Measurements from ENCODE around the gene DRC1. TPM values are rescaled to one million over a fixed set of nuclear protein-coding genes. Genes with fewer than 3 reads are reported as not detected.

Gene DRC1
- total RNA-seq, 2 experiments from 2014 or later = not detected

- TF ChIP-seq CTCF (conservative IDR thresholded peaks at IDR 0.05; ENCODE audit: low read length) (no peak), EZH2phosphoT487 (IDR thresholded peaks at IDR 0.05; ENCODE audit: borderline replicate concordance, low read depth, low read length) (no peak)
- Histone ChIP-seq H2AFZ (ENCODE audit: low read length) (no peak overlapping the region), H4K20me1 (ENCODE audit: insufficient read depth, low read length) (no peaks in the 10 kb centered on the region), H3K4me3 (ENCODE audit: low read depth, low read length, poor library complexity, severe bottlenecking) (no peak overlapping the region), H3K79me2 (ENCODE audit: insufficient read depth, low read depth, low read length) (no peaks in the 10 kb centered on the region), H3K4me2 (ENCODE audit: low read length) (no peak overlapping the region), H3K4me1 (ENCODE audit: insufficient read depth, low read length, poor library complexity, severe bottlenecking) (no peaks in the 10 kb centered on the region), H3K27ac (ENCODE audit: low read depth, low read length, poor library complexity, severe bottlenecking) (no peak overlapping the region), H3K9me3 (ENCODE audit: low read length) (no peaks in the 10 kb centered on the region), H3K9me2 (ENCODE audit: insufficient read depth, low read length) (no peaks in the 10 kb centered on the region), H3K36me3 (ENCODE audit: insufficient read depth, low read length) (no peaks in the 10 kb centered on the region)
- no TSS peak for BruUV-seq (replicated peaks)
- intact Hi-C loops (cut with micrococcal nuclease; ENCODE audit: unreplicated experiment) = no loop called here
- no peak for DNase-seq (ENCODE audit: low spot score)
- ChIA-PET POLR2A (interaction anchor here (0.5 to 0.7 kb wide), 2 partner anchors 25 to 382 kb away, joined by 3 read pairs; no protein-coding TSS in a partner anchor), CTCF (ENCODE audit: unreplicated experiment) (no interaction called here)
Measured at GRCh38 chr2:26448651-26449050, 46.9 kb downstream of the DRC1 start.

DNA sequence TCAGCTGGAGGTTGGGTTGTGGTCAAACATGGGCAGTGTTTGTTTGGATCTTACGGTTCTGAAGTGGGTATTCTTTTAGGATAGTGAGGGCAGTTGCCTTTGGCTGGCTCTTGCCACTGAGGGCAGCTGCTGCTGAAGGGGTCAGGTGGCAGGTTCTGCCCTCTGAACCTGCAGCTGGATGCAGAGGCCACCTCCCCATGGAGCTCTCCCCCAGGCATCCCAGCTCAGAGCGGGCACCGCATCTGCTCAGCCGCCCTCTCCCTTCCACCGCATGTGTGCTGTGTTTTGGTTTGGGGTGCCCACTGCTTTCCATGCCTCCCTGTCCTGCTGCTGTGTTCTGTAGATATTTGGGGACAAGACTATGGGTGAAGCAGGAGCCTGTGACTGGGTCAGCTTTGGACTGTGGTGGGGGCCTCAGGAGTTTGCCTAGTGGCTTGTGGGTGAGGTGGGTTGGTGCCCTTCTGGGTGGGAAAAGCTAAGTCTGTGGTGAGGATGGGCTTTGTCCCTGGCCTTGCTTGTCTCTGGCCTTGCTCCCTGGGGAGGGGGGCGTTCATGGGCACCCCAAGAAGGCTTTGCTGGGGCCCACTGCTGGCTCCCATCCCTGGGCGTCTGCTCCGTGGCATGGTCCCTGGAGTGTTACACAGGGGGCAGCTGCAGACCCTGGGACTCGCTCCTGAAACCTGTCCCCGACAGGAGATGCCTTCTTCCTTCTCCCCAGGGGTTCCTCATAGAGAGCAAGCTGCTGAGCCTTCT is 47.7 kb downstream of the DRC1 start:
- no TSS peak for BruUV-seq (replicated peaks)
- no peaks in the 10 kb centered on the region for H3K9me2 ChIP-seq (ENCODE audit: insufficient read depth, low read length)
- no peaks in the 10 kb centered on the region for H3K79me2 ChIP-seq (ENCODE audit: insufficient read depth, low read depth, low read length)
- no peaks in the 10 kb centered on the region for H3K9me3 ChIP-seq (ENCODE audit: low read length)
- no peak overlapping the region for H3K27ac ChIP-seq (ENCODE audit: low read depth, low read length, poor library complexity, severe bottlenecking)
- CTCF ChIA-PET (ENCODE audit: unreplicated experiment) = no interaction called here
- DNase-seq (ENCODE audit: low spot score) = no peak
- H2AFZ ChIP-seq (ENCODE audit: low read length) = no peak overlapping the region
- H3K4me3 ChIP-seq (ENCODE audit: low read depth, low read length, poor library complexity, severe bottlenecking) = no peak overlapping the region
- TF ChIP-seq CTCF (conservative IDR thresholded peaks at IDR 0.05; ENCODE audit: low read length) (no peak), EZH2phosphoT487 (IDR thresholded peaks at IDR 0.05; ENCODE audit: borderline replicate concordance, low read depth, low read length) (no peak)
- POLR2A ChIA-PET = interaction anchor here (0.5 to 0.7 kb wide), 3 partner anchors 26 to 381 kb away, joined by 3 read pairs; no protein-coding TSS in a partner anchor
- H4K20me1 ChIP-seq (ENCODE audit: insufficient read depth, low read length) = no peaks in the 10 kb centered on the region
- no peaks in the 10 kb centered on the region for H3K4me1 ChIP-seq (ENCODE audit: insufficient read depth, low read length, poor library complexity, severe bottlenecking)
- no peaks in the 10 kb centered on the region for H3K36me3 ChIP-seq (ENCODE audit: insufficient read depth, low read length)
- intact Hi-C loops (cut with micrococcal nuclease; ENCODE audit: unreplicated experiment) = no loop called here
- H3K4me2 ChIP-seq (ENCODE audit: low read length) = no peak overlapping the region

DNA sequence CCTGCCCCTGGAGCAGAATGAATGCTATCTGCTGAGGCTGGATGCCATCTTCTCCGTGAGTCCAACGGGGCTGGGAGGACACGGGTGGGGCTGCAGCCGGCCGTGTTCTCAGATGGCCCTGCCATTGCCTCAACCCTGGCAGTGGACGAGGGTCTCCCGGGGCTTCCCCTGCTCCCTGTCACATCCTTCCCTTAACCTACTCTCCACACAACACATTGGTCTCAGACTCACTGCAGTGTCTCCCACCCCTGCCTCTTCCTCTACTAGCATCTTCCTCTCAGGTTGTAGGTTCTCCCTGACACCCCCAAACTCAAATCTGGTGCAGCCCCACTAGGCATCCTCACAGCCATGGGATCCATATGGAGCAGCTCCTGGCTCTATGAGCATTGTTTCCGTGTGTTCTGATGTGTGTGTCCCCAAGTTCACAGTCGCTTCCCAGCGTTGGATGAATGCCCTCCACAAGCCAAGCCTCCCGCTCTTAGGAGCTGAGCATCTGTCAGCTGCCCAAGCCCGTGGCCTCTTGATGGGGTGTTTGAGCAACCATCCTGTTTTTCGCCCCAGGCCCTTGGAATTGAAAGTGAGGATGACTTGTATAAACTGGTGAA is 48.4 kb downstream of the DRC1 start:
- no peaks in the 10 kb centered on the region for H3K9me2 ChIP-seq (ENCODE audit: insufficient read depth, low read length)
- TF ChIP-seq EZH2phosphoT487 (IDR thresholded peaks at IDR 0.05; ENCODE audit: borderline replicate concordance, low read depth, low read length) (no peak), CTCF (conservative IDR thresholded peaks at IDR 0.05; ENCODE audit: low read length) (no peak)
- ChIA-PET CTCF (ENCODE audit: unreplicated experiment) (no interaction called here), POLR2A (no interaction called here)
- H3K36me3 ChIP-seq (ENCODE audit: insufficient read depth, low read length) = no peaks in the 10 kb centered on the region
- H3K79me2 ChIP-seq (ENCODE audit: insufficient read depth, low read depth, low read length) = no peaks in the 10 kb centered on the region
- H3K4me3 ChIP-seq (ENCODE audit: low read depth, low read length, poor library complexity, severe bottlenecking) = no peak overlapping the region
- H3K27ac ChIP-seq (ENCODE audit: low read depth, low read length, poor library complexity, severe bottlenecking) = no peak overlapping the region
- no TSS peak for BruUV-seq (replicated peaks)
- no peaks in the 10 kb centered on the region for H3K4me1 ChIP-seq (ENCODE audit: insufficient read depth, low read length, poor library complexity, severe bottlenecking)
- no peak overlapping the region for H3K4me2 ChIP-seq (ENCODE audit: low read length)
- no peak for DNase-seq (ENCODE audit: low spot score)
- H3K9me3 ChIP-seq (ENCODE audit: low read length) = no peaks in the 10 kb centered on the region
- intact Hi-C loops (cut with micrococcal nuclease; ENCODE audit: unreplicated experiment) = no loop called here
- no peaks in the 10 kb centered on the region for H4K20me1 ChIP-seq (ENCODE audit: insufficient read depth, low read length)
- no peak overlapping the region for H2AFZ ChIP-seq (ENCODE audit: low read length)
